PC-3 (cell line): Measurements from ENCODE around the gene CCNL2. TPM values are rescaled to one million over a fixed set of nuclear protein-coding genes. Genes with fewer than 3 reads are reported as not detected.

Experiments used
- ATAC-seq: fragments of 200-7000 bp; cut with Tn5 transposase; 2 replicates; pipeline ENCODE4 v1.9.1; 2020; ENCODE audit warnings: mild to moderate bottlenecking, moderate library complexity
- BruUV-seq: library from RNA; stranded (reverse); fragments of 400-500 nt; replicated peaks from 2 replicates; lab custom pipeline; 2021; lab: Mats Ljungman, UMichigan
- CTCF ChIA-PET: fragments of 300-600 bp; sonication (Branson Sonifier 250); formaldehyde crosslinking; loops from one replicate; lab custom pipeline; 2022; ENCODE audit warnings: antibody characterized with exemption; lab: Charles Lee
- POLR2A ChIA-PET: fragments of 300-600 bp; sonication (Branson Sonifier 250); formaldehyde crosslinking; loops from one replicate; lab custom pipeline; 2022; ENCODE audit warnings: antibody characterized with exemption; ENCODE audit not compliant: unreplicated experiment; lab: Charles Lee
- DNase-seq: peaks from one replicate; pipeline ENCODE4 v3.0.0-alpha.2; 2015
- H2AFZ ChIP-seq: fragments of 300-600 bp; sonication (generic); 2 replicates; pipeline ENCODE4 v1.6.0; 2016; ENCODE audit warnings: antibody characterized with exemption, low read length
- H3F3A ChIP-seq: fragments of 300-600 bp; sonication (generic); one replicate; pipeline ENCODE4 v1.6.0; 2017; ENCODE audit warnings: antibody characterized with exemption, low read length, control low read depth, mild to moderate bottlenecking; ENCODE audit not compliant: unreplicated experiment
- H3K27ac ChIP-seq: fragments of 300-600 bp; sonication (generic); 2 replicates; pipeline ENCODE4 v1.5.1; 2016; ENCODE audit warnings: mild to moderate bottlenecking, low read length
- H3K27me3 ChIP-seq: fragments of 300-600 bp; sonication (generic); 2 replicates; pipeline ENCODE4 v1.6.1; 2016; ENCODE audit warnings: low read length, mixed read lengths
- H3K36me3 ChIP-seq: fragments of 300-600 bp; sonication (generic); 2 replicates; pipeline ENCODE4 v1.6.1; 2016; ENCODE audit warnings: low read depth, mixed run types, low read length, mixed read lengths
- H3K4me1 ChIP-seq: fragments of 300-600 bp; sonication (generic); 2 replicates; pipeline ENCODE4 v1.5.1; 2016; ENCODE audit warnings: low read length; ENCODE audit not compliant: insufficient read depth
- H3K4me2 ChIP-seq: fragments of 300-600 bp; sonication (generic); 2 replicates; pipeline ENCODE4 v1.6.0; 2016; ENCODE audit warnings: low read length
- H3K4me3 ChIP-seq: fragments of 300-600 bp; sonication (generic); 2 replicates; pipeline ENCODE4 v1.5.1; 2016; ENCODE audit warnings: mild to moderate bottlenecking, low read length, mixed read lengths
- H3K79me2 ChIP-seq: fragments of 300-600 bp; sonication (generic); 2 replicates; pipeline ENCODE4 v1.6.1; 2017; ENCODE audit warnings: low read length, mixed read lengths
- H3K9ac ChIP-seq: fragments of 300-600 bp; sonication (generic); 2 replicates; pipeline ENCODE4 v1.6.0; 2016; ENCODE audit warnings: mild to moderate bottlenecking, low read length
- H3K9me2 ChIP-seq: fragments of 300-600 bp; sonication (generic); replicated peaks from 2 replicates; pipeline ENCODE4 v1.6.1; 2016; ENCODE audit warnings: mixed run types, low read length, mixed read lengths
- H3K9me3 ChIP-seq: fragments of 300-600 bp; sonication (generic); 2 replicates; pipeline ENCODE4 v1.6.1; 2016; ENCODE audit warnings: low read length, mixed read lengths
- H4K20me1 ChIP-seq: fragments of 300-600 bp; sonication (generic); 2 replicates; pipeline ENCODE4 v1.6.1; 2016; ENCODE audit warnings: low read length, mixed read lengths
- CTCF ChIP-seq: fragments of 300-600 bp; sonication (generic); conservative IDR thresholded peaks from 2 replicates; pipeline ENCODE4 v1.5.1; 2017; ENCODE audit warnings: antibody characterized with exemption, low read depth, mild to moderate bottlenecking, low read length
- EZH2 ChIP-seq: fragments of 300-600 bp; sonication (generic); IDR thresholded peaks from one replicate; pipeline ENCODE4 v1.6.1; 2017; ENCODE audit warnings: antibody characterized with exemption, mild to moderate bottlenecking, low read length; ENCODE audit not compliant: unreplicated experiment
- EZH2phosphoT487 ChIP-seq: fragments of 300-600 bp; sonication (generic); IDR thresholded peaks from 2 replicates; pipeline ENCODE4 v1.6.1; 2018; ENCODE audit warnings: mild to moderate bottlenecking, antibody characterized with exemption, low read length, borderline replicate concordance
- intact Hi-C: fragments of 100-400 bp; cut with micrococcal nuclease; formaldehyde crosslinking; loops from 2 replicates; pipeline ENCODE4 v1.9.0; 2023
- total RNA-seq: library from RNA; depleted of rRNA; stranded (reverse); fragments of >200 nt; gene quantifications from 2 replicates; pipeline ENCODE4 v1.2.3, GENCODE V29; 2014

CCNL2 gene
- total RNA-seq, 1 experiment from 2014 or later = 385 TPM

GRCh38 chr1:1441002-1441888 is 42.1 kb upstream of the CCNL2 start:
- Histone ChIP-seq H3K27ac (no peak overlapping the region), H4K20me1 (no peaks in the 10 kb centered on the region), H3K9me2 (no peaks in the 10 kb centered on the region), H3K27me3 (no peaks in the 10 kb centered on the region), H3K4me3 (no peak overlapping the region), H2AFZ (no peak overlapping the region), H3K36me3 (no peaks in the 10 kb centered on the region), H3K9me3 (no peaks in the 10 kb centered on the region), H3K79me2 (peaks cover 8% of the 10 kb centered on the region), H3K9ac (no peak overlapping the region), H3K4me2 (no peak overlapping the region), H3K4me1 (peaks cover 6% of the 10 kb centered on the region), H3F3A (no peaks in the 10 kb centered on the region)
- BruUV-seq = no TSS peak
- no peak for TF ChIP-seq EZH2phosphoT487
- no peak for TF ChIP-seq EZH2
- TF ChIP-seq CTCF = peak; percentile 94
- intact Hi-C loops = no loop called here
- CTCF ChIA-PET = interaction anchor here (0.6 to 1.7 kb wide), 4 partner anchors 17 to 63 kb away, joined by 3 to 11 read pairs (median 4); no protein-coding TSS in a partner anchor
- POLR2A ChIA-PET = no interaction called here
- DNase-seq (peak; percentile 70), ATAC-seq (peak; percentile 76)

GRCh38 chr1:1440262-1441001 is 41.3 kb upstream of the CCNL2 start:
- POLR2A ChIA-PET = no interaction called here
- H2AFZ ChIP-seq = no peak overlapping the region

More at GRCh38 chr1:1440262-1441001, 41.3 kb upstream of the CCNL2 start:
- Histone ChIP-seq H3K27ac (no peak overlapping the region), H3K9ac (no peak overlapping the region), H3K27me3 (no peaks in the 10 kb centered on the region), H3K4me2 (no peak overlapping the region), H4K20me1 (no peaks in the 10 kb centered on the region), H3K79me2 (peaks cover 13% of the 10 kb centered on the region), H3K9me2 (no peaks in the 10 kb centered on the region), H3K9me3 (no peaks in the 10 kb centered on the region), H3K4me3 (no peak overlapping the region), H3F3A (no peaks in the 10 kb centered on the region), H3K36me3 (no peaks in the 10 kb centered on the region), H3K4me1 (peaks cover 10% of the 10 kb centered on the region)
- CTCF ChIA-PET = interaction anchor here (0.9 to 1.7 kb wide), 3 partner anchors 25 to 64 kb away, joined by 4 to 11 read pairs (median 6); no protein-coding TSS in a partner anchor
- intact Hi-C loops = no loop called here
- DNase-seq (no peak), ATAC-seq (no peak)
- TF ChIP-seq EZH2 (no peak), CTCF (no peak), EZH2phosphoT487 (no peak)
- no TSS peak for BruUV-seq
